HG02840 (cell line): Measurements from ENCODE around the gene PSMC3.
A peak's percentile ranks its signal among the peaks of the same experiment; 100 is the strongest.

Experiments used
- ATAC-seq: cut with Tn5 transposase; IDR thresholded peaks from one replicate; pipeline ENCODE4 v1.9.1; 2021; ENCODE audit warnings: mild to moderate bottlenecking, moderate library complexity, moderate number of reproducible peaks; ENCODE audit not compliant: unreplicated experiment, low FRiP score

Gene PSMC3

DNA sequence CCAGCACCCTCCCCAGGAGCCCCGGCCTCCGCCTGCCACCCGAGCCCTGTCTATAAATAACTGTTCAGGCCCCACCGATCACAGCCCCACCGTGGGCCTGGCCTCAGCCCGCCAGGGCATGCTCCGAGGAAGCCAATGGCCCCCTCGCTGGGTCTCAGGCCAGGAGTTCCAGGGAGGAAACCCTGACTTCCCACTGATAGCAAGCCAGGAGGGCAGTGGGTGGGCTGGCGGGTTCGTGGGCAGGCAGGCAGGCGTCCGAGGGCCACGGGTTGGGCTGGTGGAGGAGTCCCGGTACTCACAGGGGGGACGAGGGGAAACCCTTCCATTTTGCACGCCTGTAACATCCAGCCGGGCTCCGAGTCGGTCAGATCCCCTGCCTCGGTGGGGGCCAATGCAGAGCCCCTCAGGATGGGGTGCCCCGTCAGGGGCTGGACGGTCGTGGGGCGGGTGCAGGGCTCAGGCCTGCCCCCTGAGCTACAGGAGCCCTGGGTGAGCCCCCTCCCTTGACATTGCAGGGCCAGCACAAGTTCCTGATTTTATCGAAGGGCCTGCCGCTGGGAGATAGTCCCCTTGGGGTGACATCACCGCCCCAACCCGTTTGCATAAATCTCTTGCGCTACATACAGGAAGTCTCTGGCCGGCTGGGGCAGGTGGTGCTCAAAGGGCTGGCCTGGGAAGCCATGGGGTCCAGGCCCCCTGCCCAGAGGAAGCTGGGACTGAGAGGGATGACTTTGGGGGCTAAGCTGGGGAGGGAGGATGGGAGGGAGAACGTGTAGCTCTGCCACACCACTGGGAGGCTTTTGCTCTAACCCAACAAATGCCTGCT is 48.0 kb downstream of the PSMC3 start, which contains the start of gene SPI1:
Gene SPI1, minus strand, starts transcription at position 538 of the 826 bp plus-strand sequence. Its CDS starts 194 bp downstream, at position 344.
- ATAC-seq: peak; percentile 75

GRCh38 chr11:47377571-47378009 is 48.6 kb downstream of the PSMC3 start:
- no peak for ATAC-seq

GRCh38 chr11:47376525-47377371 is 49.5 kb downstream of the PSMC3 start:
- ATAC-seq: no peak

DNA sequence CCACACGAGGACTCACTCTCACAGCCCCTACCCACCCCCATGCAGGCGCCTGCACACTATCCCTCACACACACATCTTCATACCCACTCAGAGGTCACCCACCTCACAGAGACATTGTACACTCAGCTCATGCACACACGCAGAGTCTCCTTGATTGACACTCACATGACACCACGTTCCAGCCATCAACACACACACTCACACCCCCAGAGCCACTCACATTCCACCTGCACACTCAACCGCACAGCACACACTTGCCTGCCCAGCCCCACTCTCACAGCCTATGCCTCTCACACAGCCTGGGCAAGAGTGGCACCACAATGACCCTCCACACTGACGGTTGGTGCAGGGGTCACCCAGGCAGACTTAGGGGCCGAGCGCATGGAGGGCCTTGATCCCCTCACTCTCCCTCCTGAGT is 50.1 kb downstream of the PSMC3 start:
- ATAC-seq: no peak

- ATAC-seq: no peak
These were observed 50.6 kb downstream of the PSMC3 start for GRCh38 chr11:47375546-47376085.

DNA sequence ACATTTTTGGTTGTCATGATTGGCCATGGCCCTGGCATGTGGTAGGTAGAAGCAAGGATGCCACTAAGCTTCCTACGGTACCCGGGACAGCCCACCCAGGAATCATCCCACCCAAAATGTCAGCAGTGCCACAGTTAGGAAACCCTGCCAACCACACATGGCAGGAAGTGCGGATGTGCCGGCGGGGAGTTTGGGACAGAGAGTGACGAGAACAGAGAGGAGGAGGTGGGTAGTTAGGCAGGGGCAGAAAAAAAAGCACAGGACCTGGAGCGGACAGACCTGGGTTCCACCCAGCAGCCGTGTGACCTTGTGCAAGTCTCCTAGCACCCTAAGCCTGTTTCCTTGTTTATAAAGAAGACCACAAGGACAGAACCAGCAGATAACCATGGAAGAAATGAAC is 51.2 kb downstream of the PSMC3 start:
- ATAC-seq: no peak

- ATAC-seq: no peak
These were observed 51.6 kb downstream of the PSMC3 start for GRCh38 chr11:47374720-47375019.

DNA sequence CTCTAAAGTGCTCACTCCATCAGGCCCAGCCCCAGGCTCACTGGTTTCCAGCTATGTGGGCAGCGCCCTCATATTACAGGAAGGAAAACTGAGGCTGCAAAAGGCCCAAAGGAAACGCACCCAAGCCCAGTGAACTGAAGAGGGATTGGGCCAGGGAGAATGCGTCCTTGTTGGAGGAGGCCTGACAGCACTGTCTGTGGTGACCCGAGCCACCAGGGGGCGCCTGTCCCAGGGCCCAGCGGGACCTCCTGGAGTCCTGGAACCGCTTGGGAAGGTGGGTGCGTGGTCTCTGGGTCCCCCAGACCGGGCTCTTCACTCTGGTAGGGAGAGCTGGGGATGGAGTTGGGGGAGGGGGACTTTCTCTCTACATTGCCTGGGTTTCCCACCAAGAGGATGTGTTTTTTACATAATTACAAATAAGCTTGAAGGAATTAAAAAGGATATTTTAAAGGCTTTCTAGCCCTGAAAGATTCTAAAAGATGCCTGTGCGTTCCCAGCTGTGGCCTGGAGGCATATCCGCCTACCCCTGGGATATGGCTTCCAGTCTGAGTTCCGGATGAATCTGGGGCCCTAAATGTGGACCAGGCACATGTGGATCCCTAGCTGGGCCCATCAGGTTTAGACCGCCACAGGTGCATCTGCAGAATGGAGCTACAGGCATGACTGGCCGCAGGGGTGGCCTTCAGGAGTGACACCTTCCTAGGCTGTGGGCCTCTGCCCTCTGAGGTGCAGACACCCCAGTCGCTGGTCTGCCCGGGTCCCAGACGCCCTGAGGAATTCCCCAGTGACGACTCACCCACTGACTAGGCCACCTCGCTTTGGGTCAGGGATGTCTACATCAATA is 52.1 kb downstream of the PSMC3 start:
- no peak for ATAC-seq

DNA sequence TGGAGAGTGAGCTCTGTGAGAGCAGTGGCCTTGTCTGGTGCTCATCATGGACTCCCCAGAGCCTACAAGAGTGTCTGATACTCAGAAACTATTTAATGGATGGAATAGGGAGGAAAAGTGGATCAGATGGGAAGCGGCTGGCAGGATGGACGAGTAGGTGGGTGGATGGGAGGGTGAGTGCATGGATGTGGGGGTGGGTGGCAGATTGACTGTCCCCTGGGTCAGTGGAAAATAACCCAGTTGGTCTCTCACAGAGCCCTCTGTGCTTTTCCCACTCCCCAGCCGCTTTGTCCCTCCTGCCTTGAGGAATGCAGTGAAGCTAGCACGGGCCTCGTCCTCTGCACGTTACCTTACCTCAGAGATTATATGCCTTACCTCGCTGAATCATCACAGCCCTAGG is 53.8 kb downstream of the PSMC3 start:
- ATAC-seq: no peak

DNA sequence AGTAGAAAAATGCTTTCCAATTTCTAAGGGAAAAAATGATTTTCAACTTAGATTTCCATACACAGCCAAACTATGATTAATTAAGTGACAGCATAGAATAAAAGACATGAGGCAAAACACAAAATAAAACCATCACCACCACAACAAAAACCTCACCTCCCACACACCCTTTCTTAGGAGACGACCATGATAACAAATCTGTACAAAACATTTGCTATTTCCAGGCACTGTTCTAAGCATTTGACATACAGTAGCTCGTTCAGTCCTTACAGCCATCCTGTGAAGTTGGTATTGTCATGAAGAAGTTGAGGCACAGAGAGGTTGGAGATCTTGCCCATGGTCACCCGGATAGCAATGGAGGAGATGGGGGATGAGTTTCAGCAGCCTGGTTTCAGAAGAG is 56.6 kb downstream of the PSMC3 start:
- no peak for ATAC-seq
